Prostate gland (tissue), 2 donors: Measurements from ENCODE around the gene ASCC3.

Experiments
- POLR2A ChIP-seq: fragments of 450-650 bp; IDR thresholded peaks from one replicate; pipeline ENCODE4 v1.6.1; 2016; ENCODE audit warnings: antibody characterized with exemption, mild to moderate bottlenecking
- POLR2AphosphoS5 ChIP-seq: sonication (generic); formaldehyde crosslinking; IDR thresholded peaks from one replicate; pipeline ENCODE4 v1.6.1; 2017; ENCODE audit warnings: antibody characterized with exemption
- TF ChIP-seq, protein P1 (sequence below), 4 experiments: fragments of 200-600 bp in 2 of 4; fragments of 450-650 bp in 2 of 4; sonication (generic) in 2 of 4; IDR thresholded peaks; 1 replicate in 3 of 4; 2 replicates in 1 of 4; pipeline ENCODE4 v1.5.1; 2016 to 2019; ENCODE audit warnings: antibody characterized with exemption in 4 of 4, mild to moderate bottlenecking in 2 of 4, moderate library complexity in 2 of 4

DNA sequence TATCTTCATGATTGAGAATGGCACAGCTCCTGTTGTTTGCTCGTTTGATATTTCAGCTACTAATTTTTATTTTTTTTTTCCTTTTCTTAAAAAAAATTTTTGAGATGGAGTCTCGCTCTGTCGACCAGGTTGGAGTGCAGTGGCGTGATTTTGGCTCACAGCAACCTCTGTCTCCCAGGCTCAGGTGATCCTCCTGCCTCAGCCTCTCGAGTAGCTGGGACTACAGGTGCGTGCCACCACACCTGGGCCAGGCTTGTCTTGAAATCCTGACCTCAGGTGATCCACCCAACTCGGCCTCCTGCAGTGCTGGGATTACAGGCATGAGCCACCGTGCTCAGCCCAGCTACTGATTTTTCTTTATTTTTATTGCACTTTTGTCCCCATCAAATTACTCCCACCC, 266.2 kb downstream of the ASCC3 start:
- TF ChIP-seq, protein P1, sequence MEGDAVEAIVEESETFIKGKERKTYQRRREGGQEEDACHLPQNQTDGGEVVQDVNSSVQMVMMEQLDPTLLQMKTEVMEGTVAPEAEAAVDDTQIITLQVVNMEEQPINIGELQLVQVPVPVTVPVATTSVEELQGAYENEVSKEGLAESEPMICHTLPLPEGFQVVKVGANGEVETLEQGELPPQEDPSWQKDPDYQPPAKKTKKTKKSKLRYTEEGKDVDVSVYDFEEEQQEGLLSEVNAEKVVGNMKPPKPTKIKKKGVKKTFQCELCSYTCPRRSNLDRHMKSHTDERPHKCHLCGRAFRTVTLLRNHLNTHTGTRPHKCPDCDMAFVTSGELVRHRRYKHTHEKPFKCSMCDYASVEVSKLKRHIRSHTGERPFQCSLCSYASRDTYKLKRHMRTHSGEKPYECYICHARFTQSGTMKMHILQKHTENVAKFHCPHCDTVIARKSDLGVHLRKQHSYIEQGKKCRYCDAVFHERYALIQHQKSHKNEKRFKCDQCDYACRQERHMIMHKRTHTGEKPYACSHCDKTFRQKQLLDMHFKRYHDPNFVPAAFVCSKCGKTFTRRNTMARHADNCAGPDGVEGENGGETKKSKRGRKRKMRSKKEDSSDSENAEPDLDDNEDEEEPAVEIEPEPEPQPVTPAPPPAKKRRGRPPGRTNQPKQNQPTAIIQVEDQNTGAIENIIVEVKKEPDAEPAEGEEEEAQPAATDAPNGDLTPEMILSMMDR (IDR thresholded peaks at IDR 0.05): no peak
- TF ChIP-seq POLR2A: no peak
- TF ChIP-seq POLR2AphosphoS5: no peak
